Cardiac fibroblast (primary cell): Measurements from ENCODE around the gene MOCS3.

Source experiments
- DNase-seq, 2 donors: peaks; one replicate each; pipeline versions ENCODE4 v3.0.0 to v3.0.0-alpha.2; 2010; ENCODE audit warnings: low read depth in 2 of 2
- H3K4me3 ChIP-seq, 2 donors: replicated peaks in 1 of 2; 1 replicate in 1 of 2; 2 replicates in 1 of 2; pipeline ENCODE4 v1.5.1; 2011; ENCODE audit warnings: low read depth in 2 of 2, low read length in 2 of 2, mild to moderate bottlenecking in 2 of 2, moderate library complexity in 1 of 2
- CTCF ChIP-seq: IDR thresholded peaks from one replicate; pipeline ENCODE4 v1.5.1; 2011; ENCODE audit warnings: low read depth, mild to moderate bottlenecking, low read length, inconsistent platforms

Gene MOCS3

GRCh38 chr20:50953821-50954220, 4.8 kb upstream of the MOCS3 start:
- no peak for DNase-seq
- TF ChIP-seq CTCF = no peak
- H3K4me3 ChIP-seq = no peak overlapping the region

- peak overlapping the region; percentile 90 to 96 for H3K4me3 ChIP-seq
- peak; percentile 34 to 49 for DNase-seq
- TF ChIP-seq CTCF = no peak
Measured at GRCh38 chr20:50957276-50957675, 1.3 kb upstream of the MOCS3 start.

DNA sequence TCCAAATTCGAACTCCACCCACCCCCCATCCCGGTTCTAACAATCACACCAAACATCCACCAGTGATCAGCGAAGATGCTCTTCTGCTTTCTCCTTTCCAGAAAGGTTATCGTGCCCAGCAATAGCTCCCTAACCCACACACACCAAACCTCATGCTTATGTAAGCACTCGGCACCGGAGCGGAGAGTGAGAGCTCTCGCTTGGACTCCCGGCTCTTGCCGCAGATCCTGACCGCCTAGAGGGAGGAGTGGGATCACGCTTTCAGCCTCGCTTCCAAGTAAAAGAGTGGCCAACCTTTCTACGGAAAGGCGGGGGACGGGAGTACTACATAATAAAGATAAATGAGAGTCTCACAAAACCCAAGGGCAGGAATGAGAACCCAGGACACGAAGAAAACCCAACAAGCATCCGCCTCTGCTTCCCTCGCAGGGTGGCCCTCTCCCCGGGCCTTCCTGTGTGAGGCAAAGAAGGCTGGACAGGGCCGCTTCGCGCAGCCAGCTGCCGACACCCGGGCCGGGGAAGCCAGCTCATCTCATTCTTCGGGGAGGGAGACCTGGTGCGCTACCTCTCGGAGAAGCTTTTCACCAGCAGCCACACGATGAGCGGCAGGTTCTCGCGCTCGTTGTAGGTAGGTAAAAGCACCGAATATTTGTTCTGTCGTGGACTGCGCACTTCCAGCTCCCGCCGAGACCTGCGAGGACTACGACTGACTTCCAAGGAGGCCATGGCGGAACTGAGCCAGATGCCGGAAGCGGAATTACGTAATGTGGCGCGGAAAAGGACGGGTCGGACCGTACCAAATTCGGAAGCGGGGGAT, 612 bp upstream of the MOCS3 start, which contains the start of gene DPM1:
DPM1 (minus strand) TSS at position 735 of the 817 bp plus-strand sequence; CDS start at position 726, 9 bp downstream.
- TF ChIP-seq CTCF = no peak
- peak within 1 kb of the TSS; percentile 90 to 96 for H3K4me3 ChIP-seq
- DNase-seq = peak; percentile 94 to 95

DNA sequence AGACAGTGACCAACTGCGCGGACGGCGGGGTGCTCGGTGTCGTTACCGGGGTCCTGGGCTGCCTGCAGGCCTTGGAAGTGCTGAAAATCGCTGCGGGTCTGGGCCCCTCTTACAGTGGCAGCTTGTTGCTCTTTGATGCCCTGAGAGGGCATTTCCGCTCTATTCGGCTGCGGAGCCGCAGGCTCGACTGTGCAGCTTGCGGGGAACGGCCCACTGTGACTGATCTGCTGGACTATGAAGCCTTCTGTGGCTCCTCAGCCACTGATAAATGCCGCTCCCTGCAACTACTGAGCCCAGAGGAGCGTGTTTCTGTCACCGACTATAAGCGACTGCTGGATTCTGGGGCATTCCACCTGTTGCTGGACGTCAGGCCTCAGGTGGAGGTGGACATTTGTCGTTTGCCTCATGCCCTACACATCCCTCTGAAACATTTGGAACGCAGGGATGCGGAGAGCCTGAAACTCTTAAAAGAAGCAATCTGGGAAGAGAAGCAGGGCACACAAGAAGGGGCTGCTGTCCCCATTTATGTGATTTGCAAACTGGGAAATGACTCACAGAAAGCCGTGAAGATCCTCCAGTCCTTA, 1.0 kb downstream of the MOCS3 start:
- peak overlapping the region; percentile 90 to 96 for H3K4me3 ChIP-seq
- no peak for DNase-seq
- no peak for TF ChIP-seq CTCF

GRCh38 chr20:50967586-50967985, 9.0 kb downstream of the MOCS3 start:
- no peak overlapping the region for H3K4me3 ChIP-seq
- no peak for DNase-seq
- TF ChIP-seq CTCF = no peak

DNA sequence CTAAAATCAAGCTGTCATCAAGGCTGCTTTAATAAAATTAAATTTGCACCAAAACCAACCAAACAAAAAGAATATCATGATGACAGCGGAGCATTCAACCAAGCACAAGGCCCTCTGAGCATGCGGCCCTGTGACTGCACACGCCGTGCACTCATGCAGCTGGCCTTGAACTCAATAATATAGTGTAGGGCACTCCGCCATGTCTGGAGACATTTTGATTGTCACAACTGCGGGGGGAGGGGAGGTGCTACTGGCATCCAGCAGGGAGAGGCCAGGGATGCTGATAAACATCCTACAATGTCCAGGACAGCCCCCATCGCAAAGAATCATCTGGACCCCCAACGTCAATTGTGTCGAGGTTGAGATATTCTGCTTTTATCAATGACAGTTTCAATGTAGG, 9.7 kb downstream of the MOCS3 start:
- DNase-seq = no peak
- no peak overlapping the region for H3K4me3 ChIP-seq
- TF ChIP-seq CTCF = no peak

- TF ChIP-seq CTCF = no peak
- no peak overlapping the region for H3K4me3 ChIP-seq
- DNase-seq = no peak
Measured at GRCh38 chr20:50969435-50969834, 10.8 kb downstream of the MOCS3 start.
